ENCODE results near the gene SNX9.

Gene SNX9

DNA sequence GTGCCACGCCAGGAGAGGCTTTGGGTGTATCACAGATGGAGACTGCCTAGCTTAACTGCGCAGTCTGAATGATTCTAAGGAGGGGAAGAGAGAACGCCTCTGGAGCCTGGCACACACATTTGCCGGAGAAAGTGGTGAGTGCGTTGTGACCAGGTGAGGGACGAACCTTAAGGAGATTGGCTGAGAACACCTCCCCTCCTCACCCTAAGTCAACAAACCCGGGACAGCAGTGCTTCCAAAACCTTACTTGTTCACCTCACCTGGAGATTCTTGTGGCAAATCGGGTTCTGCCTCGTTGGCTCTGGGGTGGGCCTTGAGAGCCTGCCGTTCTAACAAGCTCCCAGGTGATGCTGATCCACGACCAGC, 168.0 kb downstream of the SNX9 start:
- no peak for FAIRE-seq

DNA sequence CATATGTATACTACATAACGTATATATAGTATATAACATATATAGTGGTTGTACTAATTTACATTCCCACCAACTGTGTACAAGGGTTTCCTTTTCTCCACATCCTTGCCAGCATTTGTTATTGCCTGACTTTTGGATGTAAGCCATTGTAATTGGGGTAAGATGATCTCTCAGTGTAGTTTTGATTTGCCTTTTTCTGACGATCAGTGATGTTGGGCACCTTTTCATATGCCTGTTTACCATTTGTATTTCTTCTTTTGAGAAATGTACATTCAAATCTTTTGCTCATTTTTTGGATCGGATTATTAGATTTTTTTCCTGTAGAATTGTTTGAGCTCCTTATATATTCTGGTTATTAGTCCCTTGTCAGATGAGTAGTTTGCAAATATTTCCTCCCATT, 170.0 kb downstream of the SNX9 start:
- DNase-seq (ENCODE audit: low spot score): no peak
- no peak for FAIRE-seq

More for the DNA sequence above, 168.0 kb downstream of the SNX9 start:
- DNase-seq (ENCODE audit: low spot score): no peak

DNA sequence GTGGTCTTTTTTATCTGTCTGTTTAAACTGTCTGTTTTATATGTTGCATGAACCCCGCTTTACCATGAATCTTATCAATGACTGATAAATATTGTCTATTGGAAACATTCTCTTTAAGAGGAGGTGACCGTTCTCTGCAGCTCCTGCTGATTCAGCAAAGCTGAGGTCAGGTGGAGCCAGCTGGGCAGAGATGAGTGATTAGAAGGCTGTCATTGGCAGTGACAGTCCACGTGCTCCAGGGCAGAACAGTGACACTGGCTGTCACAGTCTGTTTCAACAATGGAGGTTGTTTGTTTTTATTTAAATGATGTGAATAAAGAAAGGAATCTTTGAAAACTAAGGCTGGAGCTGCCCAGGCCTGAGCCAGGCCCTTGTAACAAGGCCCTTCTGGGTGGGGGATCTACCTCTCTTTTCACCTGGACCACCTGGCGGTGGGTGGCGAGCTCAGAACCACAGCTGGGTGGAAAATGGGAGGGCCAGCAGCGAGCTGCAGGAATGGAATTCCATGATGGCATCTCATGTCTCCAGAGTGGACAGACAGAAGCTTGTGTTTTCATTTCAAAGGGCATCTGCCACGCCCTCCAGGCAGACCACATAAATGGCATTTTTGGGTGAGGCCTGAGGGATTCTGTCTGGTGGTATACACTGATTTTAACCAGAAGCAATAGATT, 171.2 kb downstream of the SNX9 start:
- FAIRE-seq (no peak), DNase-seq (ENCODE audit: low spot score) (no peak)
